Aorta (tissue), 5 donors: ENCODE data around the gene POLD4. TPM values are rescaled to one million over a fixed set of nuclear protein-coding genes. Genes with fewer than 3 reads are reported as not detected.

Source experiments
- ATAC-seq: fragments of 200-7000 bp; cut with Tn5 transposase; one replicate; pipeline ENCODE4 v1.9.1; 2022; ENCODE audit warnings: moderate library complexity; ENCODE audit not compliant: low FRiP score
- DNase-seq, 2 donors: peaks; one replicate each; pipeline ENCODE4 v3.0.0-alpha.2; 2020
- H3K27ac ChIP-seq, 2 donors: one replicate each; pipeline ENCODE4 v1.5.1; 2013; ENCODE audit warnings: low read length in 2 of 2, mild to moderate bottlenecking in 2 of 2, moderate library complexity in 2 of 2, control low read depth in 1 of 2, inconsistent platforms in 1 of 2, low read depth in 1 of 2
- H3K27me3 ChIP-seq, 2 donors: one replicate each; pipeline ENCODE4 v1.6.1; 2013; ENCODE audit warnings: control low read depth in 1 of 2, low read length in 1 of 2, mild to moderate bottlenecking in 1 of 2, moderate library complexity in 1 of 2; ENCODE audit not compliant: insufficient read depth in 2 of 2, control insufficient read depth in 1 of 2
- H3K36me3 ChIP-seq, 2 donors: one replicate each; pipeline ENCODE4 v1.6.1; 2013; ENCODE audit warnings: control low read depth in 1 of 2, low read length in 1 of 2, mild to moderate bottlenecking in 1 of 2; ENCODE audit not compliant: insufficient read depth in 2 of 2, control insufficient read depth in 1 of 2
- H3K4me1 ChIP-seq, 2 donors: one replicate each; pipeline ENCODE4 v1.6.1; 2013; ENCODE audit warnings: low read length in 2 of 2, control low read depth in 1 of 2, mild to moderate bottlenecking in 1 of 2, moderate library complexity in 1 of 2; ENCODE audit not compliant: insufficient read depth in 2 of 2, control insufficient read depth in 1 of 2
- H3K4me3 ChIP-seq, 2 donors: one replicate each; pipeline ENCODE4 v1.5.1; 2013; ENCODE audit warnings: low read length in 2 of 2, control low read depth in 1 of 2, mild to moderate bottlenecking in 1 of 2
- H3K9me3 ChIP-seq: one replicate; pipeline ENCODE4 v1.6.1; 2013; ENCODE audit warnings: mild to moderate bottlenecking, low read length; ENCODE audit not compliant: control insufficient read depth
- WGBS, 2 donors: extraction: QIAGEN DNeasy Blood & Tissue Kit; methylation state at CpG; one replicate each; pipeline ENCODE4 v1.1.7; 2013; 5-methylcytosine and 5-hydroxymethylcytosine counted together
- intact Hi-C, 2 donors: fragments of 100-400 bp; cut with DNase I; formaldehyde crosslinking; loops; one replicate each; pipeline versions ENCODE4 v1.14.2 to v1.15.0; 2022
- polyA plus RNA-seq, 2 donors: library from polyadenylated mRNA; stranded (reverse); fragments of 200-250 nt; gene quantifications; one replicate each; pipeline ENCODE4 v1.2.3, GENCODE V29; 2013
- total RNA-seq, 2 donors: library from RNA; stranded (reverse); fragmentation: NEBNext Ultra II Directional; extraction: Animal tissue kit (Norgen Biotek cat#: 25700); gene quantifications; one replicate each; pipeline ENCODE4 v1.2.1, GENCODE V29; 2021
- donor health status: healthy with polysubstance abuse.
- donor health status: Bipolar disorder and iron deficiency.
- donor health status: DM: no; HTN: no; CAD: no.
- donor health status: DM: no; HTN: no; CAD: no.
- donor health status: DM: yes; HTN: yes; CAD: no.

Gene POLD4
- total and polyA plus RNA-seq, 4 donors: 82.7 to 338 (median 130) TPM

DNA sequence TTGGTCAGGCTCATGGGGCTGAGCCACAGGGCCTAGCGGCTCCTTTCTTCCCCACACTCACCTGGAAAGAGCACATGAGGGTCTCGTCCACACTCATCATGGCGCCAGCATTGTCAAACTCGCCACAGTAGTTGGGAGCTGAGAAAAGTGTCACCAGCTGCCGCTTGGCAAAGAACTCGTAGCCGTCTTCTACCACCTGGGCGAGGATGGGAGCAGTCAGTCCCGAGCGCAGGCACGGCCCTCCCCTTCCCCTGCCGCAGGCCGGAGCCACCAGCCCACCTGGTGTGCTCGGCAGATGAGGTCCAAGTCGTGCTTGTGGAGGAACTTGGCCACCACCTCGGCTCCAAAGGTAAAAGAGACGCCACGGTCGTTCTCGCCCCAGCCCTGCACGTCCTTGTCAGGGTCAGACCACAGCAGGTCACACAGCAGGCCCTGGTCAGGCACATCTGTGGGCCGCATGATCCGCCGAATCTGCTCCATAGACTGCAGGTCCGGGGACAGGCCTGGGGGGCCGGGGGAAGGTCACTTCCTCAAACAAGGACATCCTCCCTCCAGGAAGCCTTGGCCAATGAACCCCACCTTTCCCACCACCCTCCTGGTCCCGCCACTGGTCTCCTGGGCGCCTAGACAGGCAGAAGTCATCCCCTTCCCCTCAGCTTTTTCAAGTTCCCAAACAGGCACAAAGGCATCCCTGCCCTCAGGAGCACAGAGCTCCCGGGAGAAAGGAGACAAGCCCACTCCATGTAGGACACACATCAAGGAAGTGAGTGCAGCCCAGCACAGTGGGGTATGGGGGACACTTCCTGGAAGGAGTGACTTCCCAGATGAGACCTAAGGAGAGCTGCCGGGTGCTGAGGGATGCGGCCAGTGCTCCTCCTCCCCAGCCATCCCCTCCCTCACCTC lies 45.6 kb upstream of the POLD4 start:
- intact Hi-C loops: loop anchor here in 1 of 2 donors (10.0 kb wide), 1 partner anchor 106 kb away; the partner anchor contains the start of genes CDK2AP2 and PITPNM1
- no peak overlapping the region for H3K4me3 ChIP-seq
- peaks cover 4 to 7% of the 10 kb centered on the region in 2 donors for H3K36me3 ChIP-seq
- H3K4me1 ChIP-seq: no peaks in the 10 kb centered on the region
- H3K27ac ChIP-seq: no peak overlapping the region
- H3K27me3 ChIP-seq: no peaks in the 10 kb centered on the region
- no peaks in the 10 kb centered on the region for H3K9me3 ChIP-seq
- ATAC-seq (no peak), DNase-seq (no peak)
- WGBS, 2 donors: 82 to 83% methylated on average over 30 to 31 of the region's 31 CpGs

- intact Hi-C loops: loop anchor here in 1 of 2 donors (10.0 kb wide), 1 partner anchor 107 kb away; the partner anchor contains the start of genes CDK2AP2 and PITPNM1
- Histone ChIP-seq H3K4me1 (no peaks in the 10 kb centered on the region), H3K36me3 (peaks cover 4 to 7% of the 10 kb centered on the region in 2 donors), H3K27me3 (no peaks in the 10 kb centered on the region), H3K4me3 (no peak overlapping the region), H3K9me3 (no peaks in the 10 kb centered on the region), H3K27ac (no peak overlapping the region)
- ATAC-seq: no peak
- no peak for DNase-seq
- 84 to 86% methylated on average over 24 of the region's 24 CpGs for WGBS, 2 donors
Observed at GRCh38 chr11:67397986-67398660, 44.8 kb upstream of the POLD4 start.

DNA sequence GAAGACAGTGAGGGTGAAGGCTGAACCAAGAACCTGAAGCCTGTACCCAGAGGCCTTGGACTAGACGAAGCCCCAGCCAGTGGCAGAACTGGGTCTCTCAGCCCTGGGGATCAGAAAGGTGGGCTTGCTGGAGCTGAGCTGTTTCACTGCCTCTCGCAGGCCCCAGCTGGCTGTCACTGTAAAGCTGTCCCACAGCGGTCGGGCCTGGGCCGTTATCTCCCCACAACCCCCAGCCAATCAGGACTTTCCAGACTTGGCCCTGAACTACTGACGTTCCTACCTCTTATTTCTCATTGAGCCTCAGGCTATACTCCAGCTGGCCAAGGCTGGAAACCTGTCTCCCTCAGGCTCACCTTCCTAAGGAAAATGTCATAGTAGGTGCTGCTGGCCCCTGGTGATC lies 44.2 kb upstream of the POLD4 start:
- H3K4me3 ChIP-seq: no peak overlapping the region
- H3K27me3 ChIP-seq: no peaks in the 10 kb centered on the region
- no peak overlapping the region for H3K27ac ChIP-seq
- ATAC-seq (no peak), DNase-seq (no peak)
- H3K4me1 ChIP-seq: no peaks in the 10 kb centered on the region
- H3K9me3 ChIP-seq: no peaks in the 10 kb centered on the region
- intact Hi-C loops: loop anchor here in 1 of 2 donors (10.0 kb wide), 1 partner anchor 107 kb away; the partner anchor contains the start of genes CDK2AP2 and PITPNM1
- WGBS, 2 donors: 73 to 76% methylated on average over 6 of the region's 6 CpGs
- H3K36me3 ChIP-seq: peaks cover 4 to 7% of the 10 kb centered on the region in 2 donors

DNA sequence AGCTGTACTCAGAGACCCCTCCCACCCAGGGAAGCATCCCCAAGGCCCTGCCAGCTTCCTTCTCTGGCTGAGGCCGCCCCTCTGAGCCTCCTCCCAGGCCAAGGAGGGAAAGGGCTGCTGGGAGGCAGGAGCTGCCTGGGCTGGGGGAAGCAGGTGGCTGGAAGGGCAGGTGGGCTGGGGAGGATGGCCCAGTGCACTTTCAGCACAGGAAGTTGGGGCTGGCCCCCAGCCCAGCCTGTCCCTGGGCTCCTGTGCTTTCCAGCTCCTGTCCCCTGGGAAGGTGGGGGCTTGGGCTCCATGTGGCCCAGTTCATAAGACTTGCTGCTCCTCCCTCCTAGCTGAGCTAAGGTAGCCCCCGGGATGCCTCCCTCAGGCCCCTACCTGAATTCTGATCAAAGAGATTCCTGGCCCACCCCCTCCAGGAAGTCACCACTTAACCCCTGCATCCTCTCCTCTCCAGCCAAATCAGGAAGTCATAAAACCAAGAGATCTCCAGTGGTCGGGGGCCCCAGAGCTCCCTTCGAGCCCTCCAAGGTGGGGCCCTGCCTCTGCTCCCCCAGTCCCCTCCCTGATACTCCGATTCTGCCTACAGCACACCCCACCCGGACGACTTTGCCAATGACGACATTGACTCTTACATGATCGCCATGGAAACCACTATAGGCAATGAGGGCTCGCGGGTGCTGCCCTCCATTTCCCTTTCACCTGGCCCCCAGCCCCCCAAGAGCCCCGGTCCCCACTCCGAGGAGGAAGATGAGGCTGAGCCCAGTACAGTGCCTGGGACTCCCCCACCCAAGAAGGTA lies 43.4 kb upstream of the POLD4 start:
- no peaks in the 10 kb centered on the region for H3K9me3 ChIP-seq
- no peak overlapping the region for H3K27ac ChIP-seq
- no peaks in the 10 kb centered on the region for H3K27me3 ChIP-seq
- H3K4me3 ChIP-seq: no peak overlapping the region
- no peaks in the 10 kb centered on the region for H3K4me1 ChIP-seq
- H3K36me3 ChIP-seq: peaks cover 4 to 7% of the 10 kb centered on the region in 2 donors
- DNase-seq (no peak), ATAC-seq (no peak)
- intact Hi-C loops: loop anchor here in 1 of 2 donors (10.0 kb wide), 1 partner anchor 108 kb away; the partner anchor contains the start of genes CDK2AP2 and PITPNM1
- 59 to 62% methylated on average over 12 to 13 of the region's 13 CpGs for WGBS, 2 donors

GRCh38 chr11:67396259-67396581 lies 42.9 kb upstream of the POLD4 start:
- Histone ChIP-seq H3K27me3 (no peaks in the 10 kb centered on the region), H3K4me3 (no peak overlapping the region), H3K27ac (no peak overlapping the region), H3K36me3 (peaks cover 4 to 7% of the 10 kb centered on the region in 2 donors), H3K4me1 (no peaks in the 10 kb centered on the region), H3K9me3 (no peaks in the 10 kb centered on the region)
- intact Hi-C loops: loop anchor here in 1 of 2 donors (10.0 kb wide), 1 partner anchor 109 kb away; the partner anchor contains the start of genes CDK2AP2 and PITPNM1
- ATAC-seq: no peak
- WGBS, 2 donors: 84 to 86% methylated on average over 7 of the region's 7 CpGs
- no peak for DNase-seq

GRCh38 chr11:67395555-67396258 lies 42.4 kb upstream of the POLD4 start:
- peaks cover 4 to 7% of the 10 kb centered on the region in 2 donors for H3K36me3 ChIP-seq
- no peak overlapping the region for H3K27ac ChIP-seq
- H3K4me1 ChIP-seq: no peaks in the 10 kb centered on the region
- intact Hi-C loops: loop anchor here in 1 of 2 donors (10.0 kb wide), 1 partner anchor 109 kb away; the partner anchor contains the start of genes CDK2AP2 and PITPNM1
- no peaks in the 10 kb centered on the region for H3K27me3 ChIP-seq
- no peak for DNase-seq
- no peak overlapping the region for H3K4me3 ChIP-seq
- 84 to 85% methylated on average over 19 of the region's 19 CpGs for WGBS, 2 donors
- no peaks in the 10 kb centered on the region for H3K9me3 ChIP-seq
- no peak for ATAC-seq

DNA sequence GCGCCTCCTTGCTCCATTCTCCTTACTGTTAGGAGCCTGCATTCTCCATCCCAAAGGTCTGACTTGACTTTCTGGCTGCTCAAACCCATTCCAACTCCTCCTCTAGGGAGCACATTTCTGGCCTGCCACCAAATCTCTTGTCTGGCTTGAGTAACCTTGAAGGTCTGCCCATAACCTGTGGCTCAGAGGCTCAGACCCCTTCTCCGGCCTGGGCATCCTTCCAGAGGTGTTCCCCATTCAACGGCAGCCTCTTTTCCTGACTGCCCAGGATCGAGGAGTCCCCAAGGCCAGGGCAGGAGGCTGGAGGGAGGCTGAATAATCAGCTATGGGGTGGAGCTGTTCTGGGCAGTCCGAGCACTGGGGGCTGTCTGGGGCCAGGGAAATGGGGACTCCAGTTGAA lies 40.6 kb upstream of the POLD4 start:
- H3K4me1 ChIP-seq: no peaks in the 10 kb centered on the region
- H3K9me3 ChIP-seq: no peaks in the 10 kb centered on the region
- no peaks in the 10 kb centered on the region for H3K27me3 ChIP-seq
- no peak overlapping the region for H3K27ac ChIP-seq
- peaks cover 4 to 5% of the 10 kb centered on the region in 2 donors for H3K36me3 ChIP-seq
- 68 to 70% methylated on average over 5 of the region's 5 CpGs for WGBS, 2 donors
- intact Hi-C loops: loop anchor here in 1 of 2 donors (10.0 kb wide), 1 partner anchor 111 kb away; the partner anchor contains the start of genes CDK2AP2 and PITPNM1
- no peak for ATAC-seq
- H3K4me3 ChIP-seq: no peak overlapping the region
- DNase-seq: no peak
